GM12892 (cell line): ENCODE measurements around the gene QRICH2.
"Not testable (repeated sequence)": the region's sequence is repeated elsewhere in the genome, so short reads cannot be mapped to it uniquely, and the experiment has no call there.

ENCODE experiments used
- POLR2A ChIP-seq: IDR thresholded peaks from 2 replicates; pipeline ENCODE4 v1.6.1; 2011; ENCODE audit warnings: low read depth, low read length, control low read depth
- POLR2AphosphoS5 ChIP-seq: IDR thresholded peaks from 2 replicates; pipeline ENCODE4 v1.6.1; 2011; ENCODE audit warnings: low read depth, low read length, control low read depth
- TAF1 ChIP-seq: IDR thresholded peaks from 2 replicates; pipeline ENCODE4 v1.6.1; 2011; ENCODE audit warnings: low read depth, mild to moderate bottlenecking, control low read depth, low read length, borderline replicate concordance

DNA sequence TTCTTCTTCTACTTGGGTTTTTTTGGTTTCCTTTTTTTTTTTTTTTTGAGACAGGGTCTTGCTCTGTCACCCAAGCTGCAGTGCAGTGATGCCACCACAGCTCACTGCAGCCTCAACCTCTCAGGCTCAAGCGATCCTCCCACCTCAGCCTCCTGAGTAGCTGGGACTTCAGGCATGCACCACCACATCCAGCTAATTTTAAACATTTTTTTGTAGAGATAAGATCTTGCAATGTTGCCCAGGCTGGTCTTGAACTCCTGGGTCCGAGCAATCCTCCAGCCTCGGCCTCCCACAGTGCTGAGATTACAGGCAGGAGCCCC lies 3.0 kb downstream of the QRICH2 start:
- not testable (repeated sequence) for TF ChIP-seq POLR2A, TAF1, POLR2AphosphoS5
